Suprapubic skin (tissue), 4 donors: ENCODE results near the gene TCF23. TPM values are rescaled to one million over a fixed set of nuclear protein-coding genes. Genes with fewer than 3 reads are reported as not detected.
"Not testable (repeated sequence)": the region's sequence is repeated elsewhere in the genome, so short reads cannot be mapped to it uniquely, and the experiment has no call there.

ENCODE experiments used
- DNase-seq, 2 donors: peaks; one replicate each; pipeline ENCODE4 v3.0.0-alpha.2; 2019; ENCODE audit warnings: low spot score in 2 of 2
- H3K27ac ChIP-seq: fragments of 200-600 bp; sonication (generic); one replicate; pipeline ENCODE4 v1.5.1; 2019
- H3K27me3 ChIP-seq: fragments of 200-600 bp; sonication (generic); one replicate; pipeline ENCODE4 v1.5.1; 2019
- H3K36me3 ChIP-seq: fragments of 200-600 bp; sonication (generic); one replicate; pipeline ENCODE4 v1.5.1; 2019
- H3K4me1 ChIP-seq: fragments of 200-600 bp; sonication (generic); one replicate; pipeline ENCODE4 v1.5.1; 2019
- H3K4me3 ChIP-seq: fragments of 200-600 bp; sonication (generic); one replicate; pipeline ENCODE4 v1.5.1; 2019; ENCODE audit warnings: mild to moderate bottlenecking
- H3K9me3 ChIP-seq: fragments of 200-600 bp; sonication (generic); one replicate; pipeline ENCODE4 v1.5.1; 2019
- CTCF ChIP-seq, 2 donors: fragments of 200-600 bp in 1 of 2; fragments of 450-650 bp in 1 of 2; sonication (generic) in 1 of 2; IDR thresholded peaks; one replicate each; pipeline ENCODE4 v1.5.1; 2016 to 2019; ENCODE audit warnings: antibody characterized with exemption in 2 of 2, mild to moderate bottlenecking in 1 of 2, moderate library complexity in 1 of 2
- EP300 ChIP-seq: sonication (generic); formaldehyde crosslinking; IDR thresholded peaks from one replicate; pipeline ENCODE4 v1.6.1; 2017; ENCODE audit warnings: antibody characterized with exemption
- POLR2A ChIP-seq, 2 donors: fragments of 450-650 bp; IDR thresholded peaks; one replicate each; pipeline ENCODE4 v1.6.1; 2017; ENCODE audit warnings: antibody characterized with exemption in 2 of 2, mild to moderate bottlenecking in 2 of 2, moderate library complexity in 2 of 2
- POLR2AphosphoS5 ChIP-seq, 3 donors: sonication (generic); formaldehyde crosslinking; IDR thresholded peaks; one replicate each; pipeline ENCODE4 v1.6.1; 2017; ENCODE audit warnings: antibody characterized with exemption in 3 of 3
- WGBS: methylation state at CpG from one replicate; pipeline ENCODE4 v1.1.5; 2018; 5-methylcytosine and 5-hydroxymethylcytosine counted together
- total RNA-seq, 4 donors: library from RNA; depleted of rRNA; stranded (reverse); fragments of >200 nt; gene quantifications; one replicate each; pipeline ENCODE4 v1.1.0, GENCODE V29; 2016

TCF23 gene
- total RNA-seq, 4 donors from 2014 or later, result 0.11 TPM; not detected in 3

DNA sequence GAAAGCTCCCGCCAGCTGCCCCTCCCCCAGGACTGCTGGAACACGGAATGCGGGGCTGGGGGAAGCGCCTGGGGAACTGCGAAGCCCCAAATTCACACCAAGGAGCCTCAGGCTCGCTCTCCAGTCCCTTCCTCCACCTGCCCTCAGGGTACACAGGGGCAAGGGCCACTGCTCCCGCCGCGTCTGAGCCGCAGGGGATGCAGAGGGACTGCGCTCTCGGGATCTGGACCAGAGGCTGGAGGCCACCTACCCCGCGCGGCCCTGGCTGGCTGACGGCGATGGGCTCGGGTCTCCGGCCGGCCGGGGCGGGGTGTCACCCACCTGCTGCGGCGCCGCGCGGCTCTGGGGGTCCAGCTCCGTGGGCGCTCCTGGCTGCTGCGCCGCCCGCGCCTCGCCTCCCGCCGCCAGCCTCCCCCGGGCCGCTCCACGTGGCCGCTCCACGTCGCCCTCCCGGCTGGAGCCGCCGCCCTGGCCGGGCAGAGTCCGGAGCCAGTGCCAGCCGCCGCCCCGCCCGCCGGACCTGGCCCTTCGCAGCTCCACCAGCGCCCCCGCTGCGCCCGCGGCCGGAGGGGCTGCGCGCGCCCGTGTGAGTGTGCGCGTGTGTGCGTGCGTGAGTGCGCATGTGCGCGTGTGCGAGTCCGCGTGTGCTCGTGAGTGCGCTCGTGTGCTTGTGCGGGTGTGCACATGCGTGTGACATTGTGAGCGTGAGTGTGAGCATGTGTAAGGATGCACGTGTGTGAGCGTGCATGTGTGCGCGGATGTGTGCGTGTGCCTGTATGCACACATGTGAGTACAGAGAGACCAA lies 30.1 kb upstream of the TCF23 start, which contains the start of gene CGREF1:
CGREF1 (minus strand) TSS at position 604 of the 805 bp plus-strand sequence. CDS start 14,762 bp downstream, outside the sequence.
- Histone ChIP-seq H3K27me3 (peaks cover 19% of the 10 kb centered on the region), H3K4me1 (peaks cover 25% of the 10 kb centered on the region), H3K4me3 (peak within 1 kb of the TSS; percentile 56), H3K36me3 (no peaks in the 10 kb centered on the region), H3K9me3 (no peaks in the 10 kb centered on the region), H3K27ac (no peak within 1 kb of the TSS)
- DNase-seq, result no peak
- 10% methylated on average over 13 of the region's 84 CpGs for WGBS
- TF ChIP-seq CTCF (IDR thresholded peaks at IDR 0.05), result no peak
- no peak for TF ChIP-seq EP300
- no peak for TF ChIP-seq POLR2A (IDR thresholded peaks at IDR 0.05)

GRCh38 chr2:27119330-27119670 lies 29.5 kb upstream of the TCF23 start:
- Histone ChIP-seq H3K27me3 (peaks cover 19% of the 10 kb centered on the region), H3K4me3 (peak overlapping the region; percentile 56), H3K4me1 (peaks cover 28% of the 10 kb centered on the region)
- H3K27ac ChIP-seq, H3K36me3 ChIP-seq, H3K9me3 ChIP-seq: not testable (repeated sequence)
- 78% methylated on average over 8 of the region's 8 CpGs for WGBS
- DNase-seq, result peak in 1 of 2 donors; percentile 41

GRCh38 chr2:27121906-27122305 lies 26.9 kb upstream of the TCF23 start:
- no peaks in the 10 kb centered on the region for H3K36me3 ChIP-seq

GRCh38 chr2:27122791-27123190 lies 26.0 kb upstream of the TCF23 start:
- no peak for DNase-seq
- Histone ChIP-seq H3K36me3 (no peaks in the 10 kb centered on the region), H3K27ac (no peak overlapping the region), H3K27me3 (peaks cover 13% of the 10 kb centered on the region), H3K4me1 (peaks cover 27% of the 10 kb centered on the region), H3K9me3 (no peaks in the 10 kb centered on the region), H3K4me3 (peak overlapping the region; percentile 60)
- TF ChIP-seq CTCF (IDR thresholded peaks at IDR 0.05) (no peak), POLR2A (IDR thresholded peaks at IDR 0.05) (no peak), EP300 (no peak), POLR2AphosphoS5 (IDR thresholded peaks at IDR 0.05) (no peak)
- WGBS, result 89% methylated on average over 7 of the region's 7 CpGs

More at GRCh38 chr2:27121906-27122305, 26.9 kb upstream of the TCF23 start:
- Histone ChIP-seq H3K9me3 (no peaks in the 10 kb centered on the region), H3K27ac (no peak overlapping the region), H3K27me3 (peaks cover 19% of the 10 kb centered on the region), H3K4me1 (peaks cover 28% of the 10 kb centered on the region), H3K4me3 (no peak overlapping the region)
- WGBS, result 81% methylated on average over 2 of the region's 2 CpGs
- TF ChIP-seq POLR2AphosphoS5 (IDR thresholded peaks at IDR 0.05) (no peak), EP300 (no peak), CTCF (IDR thresholded peaks at IDR 0.05) (no peak), POLR2A (IDR thresholded peaks at IDR 0.05) (no peak)
- DNase-seq, result no peak

DNA sequence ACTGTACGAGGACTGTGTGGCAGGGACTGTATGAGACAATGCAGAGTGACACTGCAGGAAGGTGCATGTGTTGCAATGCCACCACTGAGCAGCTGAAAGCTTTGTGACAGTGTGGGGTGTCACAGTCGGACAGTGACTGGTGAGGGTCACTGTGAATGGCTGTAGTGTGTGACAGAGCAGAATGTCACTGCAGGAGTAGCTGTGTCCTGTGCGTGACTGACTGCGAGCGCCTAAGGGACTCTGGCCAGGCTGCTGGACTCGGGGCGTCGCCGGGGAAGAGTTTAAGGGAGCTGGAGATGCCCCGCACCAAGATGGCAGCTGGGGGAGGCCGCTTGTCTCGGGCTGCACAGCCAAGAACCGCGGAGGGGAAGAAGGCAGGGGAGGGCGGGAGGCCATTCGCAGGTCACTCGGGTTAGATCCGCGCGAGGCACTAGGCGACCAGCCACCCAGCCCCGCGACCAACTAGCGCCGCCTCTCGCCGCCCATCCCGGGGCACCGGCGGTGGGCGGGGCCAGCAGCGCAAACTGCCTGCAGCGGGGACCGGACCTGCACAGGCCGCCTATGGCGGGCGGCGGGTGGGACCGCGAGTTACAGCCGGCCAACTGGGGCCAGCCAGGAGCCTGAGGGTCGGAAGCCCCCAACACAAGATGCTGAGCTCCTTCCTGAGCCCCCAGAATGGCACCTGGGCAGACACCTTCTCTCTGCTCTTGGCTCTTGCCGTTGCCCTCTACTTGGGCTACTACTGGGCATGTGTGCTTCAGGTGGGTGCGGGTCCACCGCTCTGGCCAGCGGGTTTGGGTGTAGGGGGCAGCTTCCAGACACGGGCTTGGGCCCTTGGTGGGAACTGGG lies 25.3 kb upstream of the TCF23 start, which contains the start of gene ABHD1:
ABHD1 (plus strand) TSS at position 514 of the 849 bp plus-strand sequence; CDS start at position 648, 134 bp downstream.
- no peaks in the 10 kb centered on the region for H3K36me3 ChIP-seq
- H3K4me3 ChIP-seq, result peak within 1 kb of the TSS; percentile 60
- H3K27me3 ChIP-seq, result peaks cover 6% of the 10 kb centered on the region
- 9% methylated on average over 9 of the region's 47 CpGs for WGBS
- no peak for TF ChIP-seq EP300
- no peak for TF ChIP-seq POLR2AphosphoS5 (IDR thresholded peaks at IDR 0.05)
- no peak for TF ChIP-seq POLR2A (IDR thresholded peaks at IDR 0.05)
- no peak for TF ChIP-seq CTCF (IDR thresholded peaks at IDR 0.05)
- H3K4me1 ChIP-seq, result peaks cover 19% of the 10 kb centered on the region
- DNase-seq, result peak in 1 of 2 donors; percentile 88
- H3K27ac ChIP-seq, result no peak within 1 kb of the TSS
- no peaks in the 10 kb centered on the region for H3K9me3 ChIP-seq
